ENCODE measurements around the gene NCOR2.

The NCOR2 gene

GRCh38 chr12:124524231-124524925 is 43.0 kb downstream of the NCOR2 start:
- no peak for FAIRE-seq

GRCh38 chr12:124523071-124523470 is 44.3 kb downstream of the NCOR2 start:
- FAIRE-seq, result no peak

- FAIRE-seq, result no peak
Measured at GRCh38 chr12:124520907-124521306, 46.5 kb downstream of the NCOR2 start.

- FAIRE-seq, result no peak
Measured at GRCh38 chr12:124520265-124520701, 47.1 kb downstream of the NCOR2 start.

GRCh38 chr12:124519746-124520145 is 47.7 kb downstream of the NCOR2 start:
- FAIRE-seq, result no peak

- peak; percentile 95 for FAIRE-seq
Measured at GRCh38 chr12:124518051-124518932, 49.1 kb downstream of the NCOR2 start.
